ENCODE data around the gene RNU5D-1.
"Not testable (repeated sequence)": the region's sequence is repeated elsewhere in the genome, so short reads cannot be mapped to it uniquely, and the experiment has no call there.

RNU5D-1 gene

GRCh38 chr1:44717653-44718052 lies 13.3 kb downstream of the RNU5D-1 start:
- Mint-ChIP-seq H3K4me1 (peaks cover 69% of the 10 kb centered on the region), H3K4me3 (peak overlapping the region; percentile 15), H3K27ac (no peak overlapping the region)

DNA sequence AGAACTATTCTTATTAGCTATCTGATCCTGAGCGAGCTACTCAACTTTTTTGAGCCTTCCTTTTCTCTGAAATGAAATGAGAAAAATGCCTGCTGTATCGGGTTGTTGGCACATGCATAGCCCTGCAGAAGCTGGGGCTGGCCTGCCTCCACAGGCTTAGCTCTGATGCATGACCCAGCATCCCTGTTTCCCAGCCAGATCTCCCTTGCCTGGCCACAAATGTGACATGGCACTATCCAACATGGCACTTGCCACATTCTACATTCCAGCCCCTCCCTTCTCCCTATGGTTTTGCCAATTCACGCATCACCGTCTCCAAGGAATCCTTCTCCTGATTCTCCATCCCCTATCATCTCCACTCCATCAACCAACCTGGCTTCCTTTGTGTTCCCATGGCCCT lies 13.8 kb downstream of the RNU5D-1 start:
- no peak overlapping the region for H3K4me3 Mint-ChIP-seq
- H3K27me3 Mint-ChIP-seq: no peaks in the 10 kb centered on the region
- H3K9me3 Mint-ChIP-seq: no peaks in the 10 kb centered on the region
- H3K27ac Mint-ChIP-seq: no peak overlapping the region
- H3K36me3 Mint-ChIP-seq: no peaks in the 10 kb centered on the region
- H3K4me1 Mint-ChIP-seq: peaks cover 68% of the 10 kb centered on the region

More at GRCh38 chr1:44717653-44718052, 13.3 kb downstream of the RNU5D-1 start:
- Mint-ChIP-seq H3K36me3 (no peaks in the 10 kb centered on the region), H3K9me3 (no peaks in the 10 kb centered on the region), H3K27me3 (no peaks in the 10 kb centered on the region)

DNA sequence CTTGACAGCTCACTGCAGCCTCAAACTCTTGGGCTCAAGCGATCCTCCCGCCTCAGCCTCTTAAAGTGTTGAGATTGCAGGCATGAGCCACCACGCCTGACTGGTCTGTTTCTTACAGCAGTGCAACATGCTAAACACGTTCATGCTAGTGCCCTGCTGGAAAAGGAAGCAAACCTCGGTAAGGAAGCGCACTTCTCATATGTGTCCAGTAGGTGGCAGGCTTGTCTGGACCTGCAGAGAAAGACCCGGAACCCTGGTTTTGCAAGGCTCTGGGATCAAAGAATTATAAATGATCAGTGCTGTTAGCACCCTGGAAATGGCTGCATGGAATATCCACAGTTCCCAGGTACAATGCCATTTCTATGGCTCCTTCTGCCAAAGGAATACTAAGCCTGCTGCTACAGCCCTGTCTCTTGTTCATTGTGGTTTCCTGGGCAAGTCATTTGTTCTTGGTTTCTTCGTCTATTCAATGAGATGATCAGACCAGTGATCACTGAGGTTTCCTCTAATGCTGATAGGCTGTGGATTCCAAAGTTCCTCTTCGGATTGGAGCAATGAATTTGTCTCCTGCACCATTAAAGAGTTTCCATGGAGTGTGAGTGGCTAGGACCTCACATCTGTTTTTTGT lies 15.9 kb downstream of the RNU5D-1 start:
- H3K4me3 Mint-ChIP-seq: no peak overlapping the region
- H3K27me3 Mint-ChIP-seq: no peaks in the 10 kb centered on the region
- H3K36me3 Mint-ChIP-seq: no peaks in the 10 kb centered on the region
- H3K27ac Mint-ChIP-seq: no peak overlapping the region
- H3K9me3 Mint-ChIP-seq: no peaks in the 10 kb centered on the region
- H3K4me1 Mint-ChIP-seq: peaks cover 47% of the 10 kb centered on the region

- H3K36me3 Mint-ChIP-seq: no peaks in the 10 kb centered on the region
- no peaks in the 10 kb centered on the region for H3K9me3 Mint-ChIP-seq
- no peak overlapping the region for H3K4me3 Mint-ChIP-seq
- H3K27me3 Mint-ChIP-seq: no peaks in the 10 kb centered on the region
- peaks cover 43% of the 10 kb centered on the region for H3K4me1 Mint-ChIP-seq
- H3K27ac Mint-ChIP-seq: no peak overlapping the region
Observed at GRCh38 chr1:44714532-44714931, 16.4 kb downstream of the RNU5D-1 start.

DNA sequence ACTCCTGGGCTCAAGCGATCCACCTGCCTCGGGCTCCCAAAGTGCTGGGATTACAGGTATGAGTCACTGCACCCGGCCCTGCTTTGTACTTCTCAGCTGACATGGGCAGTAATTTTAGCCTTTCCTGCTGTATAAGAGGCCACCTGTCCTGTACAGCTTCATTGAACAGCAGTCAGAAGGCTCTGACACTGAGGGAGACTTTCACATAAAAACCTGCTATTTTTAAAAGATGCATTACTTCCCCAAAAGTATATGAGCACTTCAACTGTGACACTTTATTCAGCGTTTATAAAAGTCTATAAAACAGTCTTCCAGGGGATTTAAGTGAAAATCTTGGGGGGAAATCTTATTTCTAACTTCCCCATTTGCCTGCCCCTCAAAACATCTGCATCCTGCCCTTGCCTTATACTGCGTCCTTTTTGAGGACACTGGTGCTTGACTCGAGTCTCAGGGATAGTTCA lies 17.6 kb downstream of the RNU5D-1 start:
- H3K27ac Mint-ChIP-seq: no peak overlapping the region
- no peaks in the 10 kb centered on the region for H3K27me3 Mint-ChIP-seq
- H3K4me3 Mint-ChIP-seq: no peak overlapping the region
- no peaks in the 10 kb centered on the region for H3K9me3 Mint-ChIP-seq
- peaks cover 33% of the 10 kb centered on the region for H3K4me1 Mint-ChIP-seq
- H3K36me3 Mint-ChIP-seq: no peaks in the 10 kb centered on the region

DNA sequence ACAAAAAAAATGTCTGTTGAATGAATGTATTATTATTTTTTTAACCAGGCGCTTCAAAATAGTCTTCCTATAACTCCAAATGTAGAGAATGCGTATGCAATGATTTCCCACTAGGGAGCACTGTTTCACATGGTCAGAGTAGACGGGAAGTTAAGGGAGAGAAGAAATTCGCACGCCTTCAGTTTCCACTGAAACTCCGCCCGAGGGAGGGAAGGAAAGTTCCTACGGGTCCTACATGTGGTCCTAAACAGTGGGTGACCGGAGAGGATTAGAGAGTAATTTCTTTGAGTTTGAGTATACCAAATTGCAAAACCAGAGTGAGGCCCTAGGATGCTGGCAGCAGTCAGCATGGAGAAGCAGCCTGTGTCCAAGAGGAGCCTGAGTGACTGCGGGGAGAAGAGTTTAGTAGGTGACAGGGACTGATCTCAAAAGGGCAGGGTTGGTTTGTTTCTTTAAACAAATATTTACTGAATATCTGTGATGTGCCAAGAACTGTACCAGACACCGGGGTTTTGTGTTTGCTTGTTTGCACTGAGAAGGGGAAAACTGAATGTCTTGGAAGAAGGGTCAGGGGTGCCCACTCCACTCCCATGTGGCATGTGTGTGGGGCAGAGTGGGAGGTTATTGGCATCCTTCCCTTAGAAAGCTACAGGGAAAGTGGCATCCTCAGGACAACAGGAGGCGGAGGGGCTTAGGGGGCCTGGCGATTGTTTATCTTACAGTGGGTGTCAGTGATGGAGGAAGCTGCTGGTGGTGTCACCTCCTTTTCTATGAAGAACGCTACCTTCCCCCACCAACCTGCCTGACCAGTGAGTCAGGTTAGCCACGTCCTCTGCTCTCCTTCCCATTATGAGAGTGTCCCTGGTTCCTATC lies 22.8 kb downstream of the RNU5D-1 start:
- Mint-ChIP-seq H3K4me3 (peak overlapping the region; percentile 72), H3K9me3 (no peaks in the 10 kb centered on the region), H3K27ac (peak overlapping the region; percentile 19), H3K4me1 (peaks cover 9% of the 10 kb centered on the region), H3K27me3 (no peaks in the 10 kb centered on the region), H3K36me3 (no peaks in the 10 kb centered on the region)

DNA sequence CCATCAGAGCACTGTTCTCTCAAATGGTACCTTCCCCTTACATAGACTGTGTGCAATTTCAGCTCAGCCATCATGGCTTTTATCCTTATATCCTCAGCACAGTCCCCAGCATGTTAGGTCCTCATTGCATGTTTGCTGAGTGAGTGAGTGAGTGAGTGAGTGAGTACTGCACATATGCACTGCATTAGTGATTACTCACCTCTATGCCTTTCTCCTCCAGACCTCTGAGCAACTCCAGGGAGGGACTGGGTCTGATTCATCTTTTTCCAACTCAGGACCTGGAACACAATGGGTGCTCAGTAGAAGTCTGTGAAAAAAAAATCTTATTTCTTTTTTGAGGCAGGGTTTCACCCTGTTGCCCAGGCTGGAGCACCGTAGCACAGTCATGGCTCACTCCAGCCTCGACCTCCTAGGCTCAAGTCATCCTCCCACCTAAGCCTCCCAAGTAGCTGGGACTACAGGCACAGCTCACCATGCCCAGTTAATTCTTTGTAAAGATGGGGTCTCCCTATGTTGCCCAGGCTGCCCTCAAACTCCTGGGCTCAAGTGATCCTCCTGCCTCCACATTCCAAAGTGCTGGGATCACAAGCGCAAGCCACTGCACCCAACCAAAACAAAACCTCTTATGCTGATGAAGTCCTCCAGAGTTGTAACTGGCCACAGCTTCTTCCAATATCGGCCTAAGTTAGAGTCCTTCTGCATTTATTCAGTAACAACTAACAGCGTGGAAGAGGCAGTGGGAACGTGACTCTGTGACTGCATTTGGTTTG lies 23.7 kb downstream of the RNU5D-1 start:
- H3K9me3 Mint-ChIP-seq: no peaks in the 10 kb centered on the region
- no peak overlapping the region for H3K4me3 Mint-ChIP-seq
- no peaks in the 10 kb centered on the region for H3K27me3 Mint-ChIP-seq
- no peaks in the 10 kb centered on the region for H3K36me3 Mint-ChIP-seq
- peaks cover 9% of the 10 kb centered on the region for H3K4me1 Mint-ChIP-seq
- H3K27ac Mint-ChIP-seq: no peak overlapping the region

GRCh38 chr1:44705938-44706337 lies 25.0 kb downstream of the RNU5D-1 start:
- H3K4me1 Mint-ChIP-seq: peaks cover 9% of the 10 kb centered on the region
- H3K27ac Mint-ChIP-seq: no peak overlapping the region
- no peaks in the 10 kb centered on the region for H3K27me3 Mint-ChIP-seq
- H3K9me3 Mint-ChIP-seq: no peaks in the 10 kb centered on the region
- no peaks in the 10 kb centered on the region for H3K36me3 Mint-ChIP-seq
- H3K4me3 Mint-ChIP-seq: no peak overlapping the region

DNA sequence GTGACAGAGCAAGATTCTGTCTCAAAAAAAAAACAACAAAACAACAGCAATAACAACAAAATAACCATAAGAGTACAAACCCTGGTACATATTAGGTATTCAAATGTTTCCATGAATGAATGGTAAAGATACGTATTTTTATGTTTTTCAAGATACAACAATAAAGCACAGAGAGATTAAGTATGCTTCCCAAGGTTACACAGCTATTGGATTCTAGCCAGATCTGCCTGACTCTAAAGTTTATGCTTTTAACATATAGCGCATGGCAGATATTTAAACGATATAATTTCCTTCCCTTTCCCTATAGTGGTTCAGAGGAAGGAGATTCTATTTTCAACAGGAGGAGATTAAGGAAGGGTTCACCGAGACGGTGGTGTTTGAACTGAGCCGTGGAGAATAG lies 25.5 kb downstream of the RNU5D-1 start:
- no peaks in the 10 kb centered on the region for H3K36me3 Mint-ChIP-seq
- peaks cover 9% of the 10 kb centered on the region for H3K4me1 Mint-ChIP-seq
- H3K27me3 Mint-ChIP-seq: no peaks in the 10 kb centered on the region
- H3K9me3 Mint-ChIP-seq: no peaks in the 10 kb centered on the region
- no peak overlapping the region for H3K4me3 Mint-ChIP-seq
- H3K27ac Mint-ChIP-seq: no peak overlapping the region

DNA sequence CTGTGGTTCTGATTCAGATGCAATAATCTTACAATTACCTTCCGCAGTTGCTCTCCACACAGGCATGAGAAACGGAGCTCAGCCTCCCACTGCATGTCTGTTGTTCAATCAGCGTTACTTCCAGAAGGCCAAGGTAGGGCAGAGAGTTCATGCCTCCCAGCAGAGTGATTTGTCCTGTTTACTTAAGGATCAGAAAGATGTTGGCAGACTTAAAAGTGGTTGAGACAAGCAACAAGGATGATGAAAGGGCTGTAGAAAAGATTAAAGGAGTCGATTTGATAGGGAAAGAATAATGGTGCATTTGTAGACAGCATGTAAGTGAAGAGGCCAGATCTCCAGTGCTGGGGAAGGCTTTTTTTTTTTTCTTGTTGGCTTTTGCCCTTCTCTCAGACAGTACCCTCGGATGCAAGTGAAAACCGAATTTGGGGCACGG lies 29.8 kb downstream of the RNU5D-1 start:
- Mint-ChIP-seq H3K9me3 (no peaks in the 10 kb centered on the region), H3K27ac (no peak overlapping the region), H3K4me1 (peaks cover 15% of the 10 kb centered on the region)

GRCh38 chr1:44700573-44700972 lies 30.4 kb downstream of the RNU5D-1 start:
- Mint-ChIP-seq H3K4me3 (no peak overlapping the region), H3K4me1 (peaks cover 20% of the 10 kb centered on the region), H3K36me3 (no peaks in the 10 kb centered on the region), H3K9me3 (no peaks in the 10 kb centered on the region), H3K27ac (no peak overlapping the region), H3K27me3 (no peaks in the 10 kb centered on the region)

More for the DNA sequence above, 29.8 kb downstream of the RNU5D-1 start:
- H3K4me3 Mint-ChIP-seq: no peak overlapping the region
- H3K27me3 Mint-ChIP-seq: no peaks in the 10 kb centered on the region
- H3K36me3 Mint-ChIP-seq: no peaks in the 10 kb centered on the region

DNA sequence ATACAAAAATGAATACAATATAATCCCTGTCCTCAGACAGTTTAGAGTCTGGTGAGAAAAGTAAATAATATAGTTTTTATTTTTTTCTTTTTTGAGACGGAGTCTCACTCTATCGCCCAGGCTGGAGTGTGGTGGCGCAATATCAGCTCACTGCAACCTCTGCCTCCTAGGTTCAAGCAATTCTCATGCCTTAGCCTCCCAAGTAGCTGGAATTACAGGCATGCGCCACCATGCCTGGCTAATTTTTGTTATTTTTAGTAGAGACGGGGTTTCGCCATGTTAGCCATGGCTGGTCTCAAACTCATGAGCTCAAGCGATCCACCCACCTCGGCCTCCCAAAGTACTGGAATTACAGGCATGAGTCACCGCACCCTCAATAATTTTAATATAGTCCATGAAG lies 31.6 kb downstream of the RNU5D-1 start:
- H3K27ac Mint-ChIP-seq, H3K36me3 Mint-ChIP-seq, H3K9me3 Mint-ChIP-seq, H3K4me3 Mint-ChIP-seq, H3K27me3 Mint-ChIP-seq: not testable (repeated sequence)
- H3K4me1 Mint-ChIP-seq: peaks cover 24% of the 10 kb centered on the region

DNA sequence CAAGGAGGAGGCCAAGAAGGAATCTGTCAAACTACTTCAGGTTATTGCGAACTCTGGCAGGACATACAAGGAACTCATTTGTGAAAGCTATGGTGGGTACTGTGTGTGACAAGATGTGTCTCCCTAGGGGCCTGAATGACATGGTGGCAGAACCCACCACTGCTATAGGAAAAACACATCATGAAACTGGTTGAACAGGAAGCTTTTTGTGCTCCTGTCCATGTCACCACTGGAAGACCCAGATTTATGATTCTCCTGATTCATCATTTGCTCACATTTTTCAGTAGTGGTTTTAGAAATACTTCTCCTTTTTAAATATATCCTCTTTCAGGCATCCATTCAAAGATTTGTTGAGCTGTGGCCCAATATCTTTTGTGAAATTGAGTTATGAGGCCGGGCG lies 32.8 kb downstream of the RNU5D-1 start:
- Mint-ChIP-seq H3K4me3 (no peak overlapping the region), H3K27me3 (no peaks in the 10 kb centered on the region), H3K27ac (no peak overlapping the region), H3K9me3 (no peaks in the 10 kb centered on the region), H3K4me1 (peaks cover 26% of the 10 kb centered on the region), H3K36me3 (no peaks in the 10 kb centered on the region)

- peak overlapping the region; percentile 71 for H3K4me3 Mint-ChIP-seq
- no peaks in the 10 kb centered on the region for H3K36me3 Mint-ChIP-seq
- H3K9me3 Mint-ChIP-seq: no peaks in the 10 kb centered on the region
- H3K27ac Mint-ChIP-seq: peak overlapping the region; percentile 95
- peaks cover 28% of the 10 kb centered on the region for H3K4me1 Mint-ChIP-seq
- no peaks in the 10 kb centered on the region for H3K27me3 Mint-ChIP-seq
Observed at GRCh38 chr1:44696789-44697345, 34.1 kb downstream of the RNU5D-1 start.

DNA sequence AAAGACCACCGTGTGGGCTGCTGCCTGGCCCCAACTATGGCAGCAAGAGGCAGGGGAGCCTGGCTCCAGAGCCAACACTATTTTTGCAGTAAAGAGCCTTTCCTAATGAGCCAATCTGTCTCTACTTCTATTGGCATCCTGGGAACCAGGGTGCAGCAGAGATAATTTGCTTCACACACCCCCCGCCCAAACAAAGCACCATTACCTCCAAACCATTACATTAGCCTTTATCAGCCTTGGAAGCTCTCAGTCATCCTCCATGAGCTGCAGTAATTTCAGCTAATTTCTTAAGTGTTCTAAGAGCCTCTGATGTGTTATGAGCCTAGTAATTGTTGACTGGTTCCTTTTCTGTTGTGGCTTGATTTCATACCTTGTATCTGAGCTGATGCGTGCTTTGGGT lies 34.9 kb downstream of the RNU5D-1 start:
- Mint-ChIP-seq H3K4me3 (no peak overlapping the region), H3K27ac (no peak overlapping the region), H3K27me3 (no peaks in the 10 kb centered on the region), H3K36me3 (peaks cover 2% of the 10 kb centered on the region), H3K4me1 (peaks cover 28% of the 10 kb centered on the region), H3K9me3 (no peaks in the 10 kb centered on the region)
